Muscle layer of duodenum (tissue), 2 donors: ENCODE measurements around the gene PSORS1C2.
A peak's percentile ranks its signal among the peaks of the same experiment; 100 is the strongest.
"Not testable (repeated sequence)": the region's sequence is repeated elsewhere in the genome, so short reads cannot be mapped to it uniquely, and the experiment has no call there.

Experiments
- H3K27ac ChIP-seq: one replicate; pipeline ENCODE4 v1.7.0; 2013; ENCODE audit warnings: mild to moderate bottlenecking, low read length
- H3K27me3 ChIP-seq: one replicate; pipeline ENCODE4 v1.7.0; 2013; ENCODE audit warnings: low read depth, mild to moderate bottlenecking, control low read depth, low read length
- H3K36me3 ChIP-seq, 2 donors: one replicate each; pipeline ENCODE4 v1.7.0; 2013; ENCODE audit warnings: low read length in 2 of 2, control low read depth in 1 of 2, mild to moderate bottlenecking in 1 of 2; ENCODE audit not compliant: insufficient read depth in 2 of 2, control insufficient read depth in 1 of 2
- H3K4me1 ChIP-seq, 2 donors: one replicate each; pipeline ENCODE4 v1.7.0; 2013; ENCODE audit warnings: low read length in 2 of 2, mild to moderate bottlenecking in 2 of 2, control low read depth in 1 of 2, moderate library complexity in 1 of 2; ENCODE audit not compliant: insufficient read depth in 2 of 2, control insufficient read depth in 1 of 2
- H3K4me3 ChIP-seq, 2 donors: one replicate each; pipeline ENCODE4 v1.7.0; 2013; ENCODE audit warnings: low read length in 2 of 2, low read depth in 1 of 2, mild to moderate bottlenecking in 1 of 2
- H3K9me3 ChIP-seq, 2 donors: one replicate each; pipeline ENCODE4 v1.7.0; 2013; ENCODE audit warnings: low read length in 2 of 2, control low read depth in 1 of 2, mild to moderate bottlenecking in 1 of 2; ENCODE audit not compliant: control insufficient read depth in 1 of 2
- donor health status: healthy.

The PSORS1C2 gene

DNA sequence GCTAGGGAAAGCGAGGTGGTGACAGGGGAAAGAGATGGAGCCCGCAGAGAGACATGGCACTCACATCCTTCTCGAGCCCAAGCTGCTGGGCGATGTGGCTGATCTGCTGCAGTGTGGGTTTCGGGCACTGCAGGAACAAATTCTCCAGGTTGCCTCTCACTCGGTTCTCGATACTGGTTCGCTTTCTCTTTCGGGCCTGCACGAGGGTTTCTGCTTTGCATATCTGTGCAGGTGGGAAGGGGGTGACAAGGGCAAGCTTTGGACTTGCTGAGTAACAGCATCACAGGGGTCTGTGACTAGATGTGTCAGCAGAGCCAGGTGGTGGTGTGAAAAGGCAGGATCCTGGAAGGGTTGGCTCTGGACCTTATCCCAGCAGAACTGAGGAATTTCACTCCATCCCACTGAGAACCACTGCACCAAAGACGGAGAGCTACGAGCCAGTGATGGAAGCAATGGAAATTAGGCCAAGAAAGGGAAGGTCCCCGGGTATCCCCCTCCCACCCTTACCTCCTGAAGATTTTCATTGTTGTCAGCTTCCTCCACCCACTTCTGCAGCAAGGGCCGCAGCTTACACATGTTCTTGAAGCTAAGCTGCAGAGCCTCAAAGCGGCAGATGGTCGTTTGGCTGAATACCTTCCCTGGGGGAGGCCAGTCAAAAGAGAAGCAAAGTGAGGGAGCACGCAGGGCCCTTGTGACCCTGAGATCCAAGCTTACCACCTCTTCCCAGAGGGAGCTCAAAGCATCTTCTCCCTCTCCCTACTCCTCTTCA is 26.4 kb upstream of the PSORS1C2 start:
- H3K9me3 ChIP-seq = not testable (repeated sequence)

DNA sequence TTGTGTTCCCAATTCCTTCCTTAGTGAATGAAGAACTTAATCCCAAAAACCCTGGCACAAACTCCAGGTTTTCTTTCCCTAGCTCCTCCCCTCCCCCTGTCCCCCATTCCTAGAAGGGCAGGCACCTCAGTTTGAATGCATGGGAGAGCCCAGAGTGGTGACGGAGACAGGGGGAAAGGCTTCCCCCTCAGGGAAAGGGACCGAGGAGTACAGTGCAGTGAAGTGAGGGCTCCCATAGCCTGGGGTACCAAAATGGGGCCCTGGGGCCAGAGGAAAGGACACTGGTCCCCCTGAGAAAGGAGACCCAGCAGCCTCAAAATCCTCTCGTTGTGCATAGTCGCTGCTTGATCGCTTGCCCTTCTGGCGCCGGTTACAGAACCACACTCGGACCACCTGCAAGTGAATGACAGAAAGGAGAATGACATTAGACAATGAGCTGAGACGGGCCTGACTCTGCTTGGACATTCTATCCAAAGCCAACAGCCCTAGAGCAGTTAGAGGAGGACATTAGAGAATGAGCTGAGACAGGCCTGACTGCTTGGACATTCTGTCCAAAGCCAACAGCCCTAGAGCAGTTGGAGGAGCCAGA is 25.7 kb upstream of the PSORS1C2 start:
- not testable (repeated sequence) for H3K4me1 ChIP-seq, H3K4me3 ChIP-seq, H3K36me3 ChIP-seq, H3K27ac ChIP-seq, H3K27me3 ChIP-seq, H3K9me3 ChIP-seq

More for the DNA sequence above, 26.4 kb upstream of the PSORS1C2 start:
- not testable (repeated sequence) for H3K27me3 ChIP-seq, H3K36me3 ChIP-seq, H3K27ac ChIP-seq, H3K4me3 ChIP-seq, H3K4me1 ChIP-seq

DNA sequence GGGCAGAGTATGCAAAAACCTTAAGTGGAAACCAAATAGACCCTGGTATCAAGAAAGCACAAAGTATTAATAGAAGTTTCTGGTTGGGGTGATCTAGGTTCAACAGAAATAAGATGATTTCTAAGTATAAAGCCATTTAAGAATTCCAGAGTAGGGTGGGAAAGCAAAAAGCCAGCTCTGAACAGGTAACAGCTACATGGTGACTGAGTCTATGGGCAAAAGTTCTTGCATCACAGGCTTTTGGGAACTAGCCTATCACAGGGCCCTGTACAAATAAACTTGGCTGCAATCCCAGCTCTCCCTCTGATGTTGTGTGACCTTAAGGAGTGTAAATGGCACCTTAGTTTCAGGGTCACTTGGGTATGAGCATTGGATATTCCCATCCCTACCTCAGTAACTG is 25.1 kb upstream of the PSORS1C2 start:
- H3K27ac ChIP-seq = no peak overlapping the region
- peaks cover 4 to 11% of the 10 kb centered on the region in 2 donors for H3K4me1 ChIP-seq

DNA sequence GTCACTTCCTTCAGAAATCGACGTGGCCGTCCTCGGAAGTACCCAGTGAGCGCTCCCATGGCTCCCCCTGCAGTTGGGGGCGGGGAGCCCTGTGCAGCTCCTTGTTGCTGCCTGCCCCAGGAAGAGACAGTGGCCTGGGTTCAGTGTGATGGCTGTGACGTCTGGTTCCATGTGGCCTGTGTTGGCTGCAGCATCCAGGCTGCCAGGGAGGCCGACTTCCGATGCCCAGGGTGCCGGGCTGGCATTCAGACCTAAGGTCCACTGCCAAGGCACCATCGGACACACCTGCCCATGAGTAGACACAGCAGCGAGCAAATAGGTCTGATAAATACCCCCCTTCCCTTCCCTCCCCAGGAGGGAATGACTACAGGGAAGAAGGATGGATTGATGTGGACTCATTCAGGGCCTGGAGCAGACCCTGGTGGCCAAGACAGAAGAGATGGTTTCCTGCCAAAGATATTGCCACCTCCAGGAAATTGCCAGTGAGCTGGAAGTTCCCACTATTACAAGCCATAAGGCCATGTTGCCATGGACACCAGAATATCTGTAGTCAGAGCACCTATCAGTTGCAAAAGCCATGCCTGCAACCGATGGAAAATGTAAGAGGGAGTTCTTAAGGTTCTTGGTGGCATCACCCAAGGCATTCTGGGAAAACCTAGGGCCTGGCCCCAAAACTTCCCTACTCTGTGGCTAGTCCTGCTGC is 23.7 kb upstream of the PSORS1C2 start:
- Histone ChIP-seq H3K9me3 (no peaks in the 10 kb centered on the region), H3K4me1 (peaks cover 4 to 14% of the 10 kb centered on the region in 2 donors), H3K36me3 (no peaks in the 10 kb centered on the region), H3K27ac (no peak overlapping the region), H3K4me3 (no peak overlapping the region), H3K27me3 (no peaks in the 10 kb centered on the region)

More for the DNA sequence above, 25.1 kb upstream of the PSORS1C2 start:
- H3K36me3 ChIP-seq = no peaks in the 10 kb centered on the region
- H3K9me3 ChIP-seq = no peaks in the 10 kb centered on the region
- no peaks in the 10 kb centered on the region for H3K27me3 ChIP-seq
- H3K4me3 ChIP-seq = no peak overlapping the region

DNA sequence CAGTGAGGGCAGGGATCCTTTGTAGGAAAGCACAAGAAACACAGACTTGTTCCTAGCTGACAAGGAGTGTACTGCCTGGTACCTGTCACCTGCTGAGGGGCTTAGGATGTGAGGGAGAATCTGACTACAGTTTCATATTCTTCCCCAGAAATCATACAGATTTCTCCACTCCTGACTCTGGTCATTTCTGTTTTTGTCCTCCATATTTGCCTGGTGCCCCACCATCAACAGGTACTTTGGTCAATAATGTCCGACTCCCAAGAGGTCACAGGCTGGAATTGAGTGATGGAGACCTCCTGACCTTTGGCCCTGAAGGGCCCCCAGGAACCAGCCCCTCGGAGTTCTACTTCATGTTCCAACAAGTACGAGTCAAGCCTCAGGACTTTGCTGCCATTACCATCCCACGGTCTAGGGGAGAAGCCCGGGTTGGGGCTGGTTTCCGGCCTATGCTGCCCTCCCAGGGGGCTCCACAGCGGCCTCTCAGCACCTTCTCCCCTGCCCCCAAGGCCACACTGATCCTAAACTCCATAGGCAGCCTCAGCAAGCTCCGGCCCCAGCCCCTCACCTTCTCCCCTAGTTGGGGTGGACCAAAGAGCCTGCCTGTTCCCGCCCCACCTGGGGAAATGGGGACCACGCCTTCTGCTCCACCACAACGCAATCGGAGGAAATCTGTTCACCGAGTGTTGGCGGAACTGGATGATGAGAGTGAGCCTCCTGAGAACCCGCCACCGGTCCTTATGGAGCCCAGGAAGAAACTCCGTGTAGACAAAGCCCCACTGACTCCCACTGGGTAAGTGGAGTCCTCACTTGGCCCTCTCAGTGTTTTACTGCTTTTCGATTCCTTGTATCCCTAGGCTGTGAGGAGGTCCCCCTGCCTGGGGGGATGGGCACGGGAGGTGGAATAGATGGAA is 22.6 kb upstream of the PSORS1C2 start:
- no peaks in the 10 kb centered on the region for H3K36me3 ChIP-seq
- no peak overlapping the region for H3K4me3 ChIP-seq
- H3K27ac ChIP-seq = no peak overlapping the region

DNA sequence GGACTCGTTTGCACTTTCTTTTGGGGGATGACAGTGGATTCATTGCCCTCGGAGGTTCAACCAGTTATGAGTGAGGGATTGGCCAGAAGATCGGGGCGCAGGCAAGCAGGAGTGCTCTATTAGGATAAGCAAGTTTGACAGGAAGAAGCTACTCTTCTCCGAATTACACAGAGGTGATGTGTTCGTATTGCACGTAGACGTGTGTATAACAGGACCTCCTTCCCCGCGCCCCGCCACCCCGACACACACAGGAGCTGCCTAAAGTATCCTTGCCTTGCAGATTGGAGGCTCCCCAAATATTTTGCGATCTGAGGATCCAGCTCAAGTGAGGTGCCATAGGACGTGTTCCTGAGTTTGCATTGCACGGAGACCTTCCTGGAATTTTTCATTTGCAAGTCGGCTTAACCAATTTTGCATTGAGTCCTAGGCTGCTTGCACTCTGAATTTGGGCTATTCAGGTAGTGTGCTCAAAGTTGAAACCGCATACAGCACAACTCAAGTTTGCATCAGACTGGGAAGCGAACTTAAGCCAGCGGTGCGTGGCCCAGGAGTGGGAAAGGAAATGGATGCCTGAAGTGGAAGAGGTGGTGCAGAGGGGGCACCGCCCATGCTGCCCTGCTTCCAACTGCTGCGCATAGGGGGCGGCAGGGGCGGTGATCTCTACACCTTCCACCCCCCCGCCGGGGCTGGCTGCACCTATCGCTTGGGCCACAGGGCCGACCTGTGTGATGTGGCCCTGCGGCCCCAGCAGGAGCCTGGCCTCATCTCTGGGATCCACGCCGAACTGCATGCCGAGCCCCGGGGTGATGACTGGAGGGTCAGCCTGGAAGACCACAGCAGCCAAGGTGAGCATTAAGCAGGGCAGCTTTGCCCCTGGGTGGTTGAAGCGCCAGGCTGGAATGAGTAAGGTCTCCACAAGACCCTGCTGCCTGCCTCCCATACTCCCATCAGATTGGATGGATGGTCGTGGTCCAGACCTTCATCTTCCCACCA is 20.3 kb upstream of the PSORS1C2 start:
- Histone ChIP-seq H3K4me1 (peaks cover 4 to 17% of the 10 kb centered on the region in 2 donors), H3K9me3 (no peaks in the 10 kb centered on the region), H3K27ac (no peak overlapping the region), H3K4me3 (peak overlapping the region; percentile 78 to 83), H3K36me3 (peaks cover 0 to 5% of the 10 kb centered on the region in 2 donors), H3K27me3 (no peaks in the 10 kb centered on the region)

More for the DNA sequence above, 22.6 kb upstream of the PSORS1C2 start:
- no peaks in the 10 kb centered on the region for H3K9me3 ChIP-seq
- H3K27me3 ChIP-seq = no peaks in the 10 kb centered on the region
- peaks cover 4 to 17% of the 10 kb centered on the region in 2 donors for H3K4me1 ChIP-seq

DNA sequence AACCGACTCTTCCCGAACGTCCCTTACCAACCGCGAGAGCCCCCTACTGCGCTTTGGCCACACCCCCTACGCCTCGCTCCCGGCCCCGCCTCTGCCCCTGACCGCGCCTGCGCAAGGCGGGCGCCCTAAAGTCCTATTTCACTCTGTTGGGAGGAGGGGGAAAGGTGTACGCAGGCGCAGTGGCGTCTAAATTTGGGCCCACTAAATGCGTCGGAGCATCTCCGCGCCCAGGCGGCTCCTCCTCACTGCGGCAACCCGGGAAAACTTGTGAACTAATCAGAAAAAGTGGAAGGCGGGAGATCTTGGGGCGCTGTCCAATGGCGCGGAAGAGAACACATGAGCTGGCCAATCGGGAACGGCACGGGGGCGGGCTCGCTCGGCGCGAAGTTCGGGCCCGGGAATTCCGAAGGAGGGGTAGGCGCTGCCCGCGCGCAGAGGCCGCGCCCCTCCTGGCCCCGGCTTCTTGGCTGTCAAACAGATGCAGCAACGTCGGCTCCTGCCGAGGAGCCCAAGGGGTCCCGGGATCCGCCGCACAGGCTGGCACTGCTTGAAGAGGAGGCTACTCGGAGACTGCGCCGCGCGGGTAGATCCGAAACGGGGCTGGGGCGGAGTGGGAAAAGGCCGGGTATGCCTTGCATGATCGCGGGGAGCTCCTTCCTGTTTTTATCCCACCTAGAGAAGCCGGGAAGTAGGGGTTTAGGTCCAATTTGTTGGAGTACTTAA is 19.4 kb upstream of the PSORS1C2 start, which contains the start of gene TCF19:
Gene TCF19 (plus strand): TSS at position 450 of the 723 bp plus-strand sequence. CDS start 881 bp downstream, outside the sequence.
- Histone ChIP-seq H3K4me1 (peaks cover 4 to 17% of the 10 kb centered on the region in 2 donors), H3K9me3 (no peaks in the 10 kb centered on the region), H3K4me3 (peak within 1 kb of the TSS; percentile 78 to 83), H3K36me3 (peaks cover 0 to 5% of the 10 kb centered on the region in 2 donors), H3K27ac (no peak within 1 kb of the TSS), H3K27me3 (no peaks in the 10 kb centered on the region)

DNA sequence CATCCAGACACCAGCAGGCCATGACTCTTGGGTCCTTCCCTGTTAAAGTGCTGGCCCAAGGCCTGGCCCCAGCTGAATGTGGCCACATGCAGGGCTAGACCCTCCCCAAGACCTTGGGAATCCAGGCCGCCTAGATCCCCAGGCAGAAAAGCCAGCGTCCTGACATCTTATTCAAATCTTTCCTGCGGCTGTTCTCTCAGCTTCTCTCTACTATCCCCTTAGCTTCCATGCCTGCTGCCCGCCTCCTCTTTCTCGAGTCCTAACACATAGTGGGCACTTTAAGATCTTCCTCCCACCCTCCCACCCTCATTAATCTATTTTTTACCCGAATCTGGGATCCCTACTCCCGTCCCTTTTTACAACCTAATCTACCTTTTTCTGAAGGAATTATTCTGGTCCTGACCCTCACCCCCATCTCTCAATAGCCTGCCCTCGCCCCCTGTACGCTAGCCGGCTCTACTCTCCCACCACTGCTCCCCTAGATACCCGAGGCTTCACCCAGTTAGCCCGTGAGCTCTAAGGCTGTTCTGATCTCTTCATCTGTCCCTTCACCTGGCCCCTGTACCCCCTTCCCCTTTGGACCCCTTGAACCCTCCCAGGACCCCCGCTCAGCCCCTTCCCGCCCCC is 18.8 kb upstream of the PSORS1C2 start, which contains the start of gene CCHCR1:
Gene CCHCR1 (minus strand): TSS at position 290 of the 627 bp plus-strand sequence. CDS start 202 bp downstream, at position 88.
- Histone ChIP-seq H3K4me1 (peaks cover 4 to 17% of the 10 kb centered on the region in 2 donors), H3K27me3 (no peaks in the 10 kb centered on the region), H3K36me3 (peaks cover 0 to 7% of the 10 kb centered on the region in 2 donors), H3K4me3 (peak within 1 kb of the TSS; percentile 78 to 83), H3K27ac (no peak within 1 kb of the TSS), H3K9me3 (no peaks in the 10 kb centered on the region)

DNA sequence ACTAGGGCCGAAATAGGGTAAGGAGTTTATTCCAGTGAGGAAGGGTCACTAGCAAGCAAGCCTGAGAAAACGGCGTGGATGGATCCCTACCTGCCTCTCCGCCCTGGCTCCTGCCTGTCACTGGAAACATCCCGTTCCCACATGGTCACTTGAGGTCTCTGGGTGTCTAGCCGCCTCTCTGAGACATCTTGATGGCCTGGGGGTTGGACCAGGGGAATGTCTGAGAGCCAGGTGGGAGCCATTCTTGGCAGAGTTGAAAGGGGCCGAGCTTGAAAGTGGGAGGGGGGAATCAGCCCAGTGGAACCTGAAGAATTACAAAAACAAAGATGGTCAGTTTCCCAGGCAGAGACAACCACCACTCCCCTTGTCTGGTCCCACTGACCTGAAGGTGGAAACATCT is 17.8 kb upstream of the PSORS1C2 start:
- Histone ChIP-seq H3K27me3 (no peaks in the 10 kb centered on the region), H3K4me1 (peaks cover 4 to 17% of the 10 kb centered on the region in 2 donors), H3K4me3 (no peak overlapping the region), H3K9me3 (no peaks in the 10 kb centered on the region), H3K27ac (no peak overlapping the region), H3K36me3 (peaks cover 0 to 9% of the 10 kb centered on the region in 2 donors)
